Fibroblast of the aortic adventitia (primary cell): ENCODE measurements around the gene CACNA2D2. TPM values are rescaled to one million over a fixed set of nuclear protein-coding genes. Genes with fewer than 3 reads are reported as not detected.

Experiments
- DNase-seq: peaks from one replicate; pipeline ENCODE4 v3.0.0-alpha.2; 2010; ENCODE audit warnings: low read depth
- H3K4me3 ChIP-seq: 2 replicates; pipeline ENCODE4 v1.5.1; 2011; ENCODE audit warnings: low read depth, mild to moderate bottlenecking, control low read depth, low read length, moderate library complexity
- total RNA-seq: library from RNA; depleted of rRNA; stranded (reverse); fragments of >200 nt; gene quantifications from 2 replicates; pipeline ENCODE4 v1.2.3, GENCODE V29; 2012; ENCODE audit warnings: low replicate concordance
- TF ChIP-seq, protein P1 (sequence below): IDR thresholded peaks from 2 replicates; pipeline ENCODE4 v1.5.1; 2011; ENCODE audit warnings: mild to moderate bottlenecking, low read length, control low read depth, inconsistent platforms; ENCODE audit not compliant: insufficient read depth

Gene CACNA2D2
- total RNA-seq, 1 donor, result not detected

DNA sequence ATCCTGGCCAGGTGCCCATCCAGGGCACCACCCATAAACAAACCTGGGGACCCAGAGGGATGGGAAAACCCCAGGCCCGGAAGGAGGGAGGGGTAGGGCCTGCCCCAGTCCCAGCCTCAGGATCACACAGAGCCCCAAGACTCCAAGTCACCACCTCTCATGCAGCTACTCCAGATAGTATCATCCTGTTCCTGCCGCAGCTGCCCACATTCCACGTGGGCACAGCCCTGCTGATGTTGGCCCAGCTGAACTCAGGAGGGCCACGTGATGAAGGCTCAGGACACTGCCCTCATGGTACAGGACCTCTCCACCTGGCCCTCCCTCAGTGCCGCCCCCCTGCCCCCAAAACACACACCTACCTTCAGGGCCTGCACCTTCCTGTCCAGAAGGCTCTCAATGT, 69.5 kb downstream of the CACNA2D2 start:
- no peak for DNase-seq
- no peak overlapping the region for H3K4me3 ChIP-seq
- TF ChIP-seq, protein P1, sequence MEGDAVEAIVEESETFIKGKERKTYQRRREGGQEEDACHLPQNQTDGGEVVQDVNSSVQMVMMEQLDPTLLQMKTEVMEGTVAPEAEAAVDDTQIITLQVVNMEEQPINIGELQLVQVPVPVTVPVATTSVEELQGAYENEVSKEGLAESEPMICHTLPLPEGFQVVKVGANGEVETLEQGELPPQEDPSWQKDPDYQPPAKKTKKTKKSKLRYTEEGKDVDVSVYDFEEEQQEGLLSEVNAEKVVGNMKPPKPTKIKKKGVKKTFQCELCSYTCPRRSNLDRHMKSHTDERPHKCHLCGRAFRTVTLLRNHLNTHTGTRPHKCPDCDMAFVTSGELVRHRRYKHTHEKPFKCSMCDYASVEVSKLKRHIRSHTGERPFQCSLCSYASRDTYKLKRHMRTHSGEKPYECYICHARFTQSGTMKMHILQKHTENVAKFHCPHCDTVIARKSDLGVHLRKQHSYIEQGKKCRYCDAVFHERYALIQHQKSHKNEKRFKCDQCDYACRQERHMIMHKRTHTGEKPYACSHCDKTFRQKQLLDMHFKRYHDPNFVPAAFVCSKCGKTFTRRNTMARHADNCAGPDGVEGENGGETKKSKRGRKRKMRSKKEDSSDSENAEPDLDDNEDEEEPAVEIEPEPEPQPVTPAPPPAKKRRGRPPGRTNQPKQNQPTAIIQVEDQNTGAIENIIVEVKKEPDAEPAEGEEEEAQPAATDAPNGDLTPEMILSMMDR, result no peak

DNA sequence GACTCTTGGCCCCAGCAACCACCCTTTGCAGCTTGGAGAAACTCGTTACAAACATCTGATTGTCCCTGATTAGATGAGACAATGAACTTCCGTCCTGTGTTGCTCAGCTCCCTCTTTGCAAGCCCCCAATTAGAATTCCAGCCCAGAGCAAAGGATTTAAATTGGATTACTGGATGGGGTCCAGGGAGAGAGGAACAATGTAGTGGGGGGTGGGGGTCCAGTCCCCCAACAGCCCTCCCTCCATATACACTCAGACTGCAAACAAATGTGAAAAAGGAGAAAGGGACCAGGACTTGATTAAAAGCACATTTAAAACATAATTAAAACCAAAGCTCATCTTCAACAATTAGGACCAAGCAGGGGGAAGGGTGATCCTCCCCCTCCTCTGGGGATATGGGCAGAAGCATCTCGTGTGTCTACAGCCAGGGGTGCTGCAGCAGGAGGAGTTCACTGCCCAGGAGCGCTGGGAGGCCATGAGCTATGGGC, 72.4 kb downstream of the CACNA2D2 start:
- no peak for DNase-seq
- TF ChIP-seq, protein P1, result no peak

DNA sequence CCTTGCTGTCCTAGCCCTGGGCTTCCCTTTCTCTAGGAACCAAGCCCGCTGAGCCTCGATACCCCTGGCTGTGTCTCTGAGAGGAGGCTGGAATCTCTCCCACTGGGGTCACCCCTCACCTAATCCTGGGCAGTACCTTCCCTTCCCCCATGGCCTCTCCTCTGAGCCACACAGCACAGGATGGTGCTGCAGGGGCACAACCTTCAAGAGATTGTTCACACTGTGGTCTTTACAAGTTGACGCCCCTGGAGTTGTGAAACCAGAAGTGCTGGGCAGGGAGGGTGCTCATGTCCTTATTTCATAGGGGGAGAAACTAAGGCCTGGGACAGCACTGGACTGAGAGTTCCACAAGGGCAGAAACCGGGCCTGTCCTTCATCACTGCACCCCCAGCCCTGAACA, 73.2 kb downstream of the CACNA2D2 start:
- DNase-seq, result no peak
- TF ChIP-seq, protein P1, result no peak
- no peak overlapping the region for H3K4me3 ChIP-seq

More for the DNA sequence above, 72.4 kb downstream of the CACNA2D2 start:
- H3K4me3 ChIP-seq, result no peak overlapping the region

DNA sequence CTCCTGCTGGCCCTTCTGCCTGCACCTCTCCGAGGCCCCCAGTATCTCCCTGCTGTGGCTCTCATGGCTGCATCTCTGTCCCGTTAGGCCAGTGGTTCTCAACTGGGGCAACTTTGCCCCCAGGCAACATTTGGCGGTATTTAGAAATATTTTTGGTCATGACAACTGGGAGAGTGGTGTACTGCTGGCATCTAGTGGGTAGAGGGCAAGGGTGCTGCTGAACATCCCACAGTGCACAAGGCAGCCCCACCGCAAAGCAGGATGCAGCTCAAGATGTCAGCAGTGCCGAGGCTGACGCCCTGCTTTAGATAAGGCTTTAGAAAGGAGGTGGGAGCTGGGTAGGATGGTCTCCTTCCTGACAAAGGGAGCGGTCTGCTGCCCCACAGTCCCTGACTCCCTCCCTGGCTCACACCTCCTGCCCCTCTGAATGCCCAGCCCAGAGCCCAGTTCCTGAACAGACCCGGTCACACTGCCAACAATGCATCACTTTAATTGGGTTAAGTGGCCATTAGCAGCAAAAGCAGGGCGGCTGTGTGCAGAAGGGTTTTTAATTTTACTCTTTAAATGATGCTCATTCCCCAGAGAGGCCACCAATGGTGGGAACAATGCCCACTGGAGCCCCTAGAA, 75.3 kb downstream of the CACNA2D2 start:
- no peak overlapping the region for H3K4me3 ChIP-seq
- TF ChIP-seq, protein P1, result no peak
- no peak for DNase-seq

DNA sequence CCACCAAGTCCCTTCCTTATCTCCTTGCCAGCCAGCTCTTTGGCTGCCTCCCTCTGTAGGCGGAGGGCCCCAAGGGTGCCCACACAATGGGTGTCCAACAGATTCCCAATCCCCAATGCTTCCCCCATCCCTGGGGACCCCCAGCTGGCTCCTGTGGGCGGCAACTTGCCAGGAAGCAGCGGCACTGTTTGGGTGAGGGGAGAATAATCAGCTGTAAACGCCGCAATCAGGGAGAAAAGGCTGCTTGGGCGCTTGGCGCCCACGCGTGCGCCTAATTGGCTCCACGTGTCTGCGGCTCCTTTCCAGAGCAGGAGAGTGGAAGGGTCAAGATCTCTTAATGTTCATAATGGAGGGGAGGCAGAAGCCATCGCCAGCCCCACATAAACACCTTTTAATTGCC, 76.2 kb downstream of the CACNA2D2 start:
- H3K4me3 ChIP-seq, result no peak overlapping the region
- DNase-seq, result no peak
- TF ChIP-seq, protein P1, result no peak

DNA sequence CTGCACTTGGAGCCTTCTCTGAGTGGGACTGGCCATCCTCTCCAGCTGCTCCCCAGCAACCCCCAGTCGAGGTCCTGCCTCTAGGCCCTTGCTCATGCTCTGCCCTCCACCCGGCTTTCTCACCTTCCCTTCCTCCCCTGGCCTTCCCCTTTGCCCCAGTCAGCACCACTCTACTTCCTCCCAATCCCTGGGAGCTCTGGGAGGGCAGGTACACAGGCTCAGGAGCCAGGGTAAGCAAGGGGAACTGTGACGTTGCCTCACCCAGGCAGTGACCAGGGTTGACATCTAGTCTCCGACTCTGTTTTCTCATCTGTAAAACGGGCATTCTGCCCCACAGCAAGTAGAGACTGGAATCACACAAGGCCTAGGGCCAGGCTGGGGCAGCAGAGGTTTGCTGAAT, 77.5 kb downstream of the CACNA2D2 start:
- TF ChIP-seq, protein P1, result no peak
- DNase-seq, result no peak
- H3K4me3 ChIP-seq, result no peak overlapping the region

DNA sequence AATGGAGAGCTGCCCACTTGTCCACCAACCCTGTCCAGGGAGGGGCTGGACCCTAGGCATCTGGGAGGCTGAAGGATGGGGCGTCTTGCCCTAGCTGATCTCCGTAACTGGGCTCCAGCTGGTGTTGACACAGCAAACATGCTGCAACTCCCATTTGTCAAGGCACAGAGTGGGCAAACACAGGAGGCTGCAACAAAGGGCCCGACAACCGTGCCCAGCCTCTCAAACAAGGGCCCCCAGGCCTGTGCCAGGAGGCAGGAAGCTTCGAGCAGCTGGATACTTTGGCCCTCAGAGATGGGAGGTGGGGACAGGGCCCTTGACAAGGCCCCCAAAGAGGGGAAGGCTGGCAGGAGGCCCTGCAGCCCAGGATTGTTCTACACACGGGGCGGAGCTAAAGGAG, 79.9 kb downstream of the CACNA2D2 start:
- no peak overlapping the region for H3K4me3 ChIP-seq
- TF ChIP-seq, protein P1, result no peak

More for the DNA sequence above, 79.9 kb downstream of the CACNA2D2 start:
- DNase-seq, result no peak
